Naive B cell (primary cell): ENCODE measurements around the gene ASXL2. TPM values are rescaled to one million over a fixed set of nuclear protein-coding genes. Genes with fewer than 3 reads are reported as not detected.
"Not testable (repeated sequence)": the region's sequence is repeated elsewhere in the genome, so short reads cannot be mapped to it uniquely, and the experiment has no call there.

Experiments
- ATAC-seq, 2 donors: fragments of 150-1000 bp; cut with Tn5 transposase; 2 replicates each; pipeline ENCODE4 v1.10.0; 2021; ENCODE audit warnings: low read depth in 2 of 2, mild to moderate bottlenecking in 2 of 2, moderate library complexity in 2 of 2
- DNase-seq: peaks from one replicate; pipeline ENCODE4 v3.0.0; 2022
- H3K27ac Mint-ChIP-seq, 6 donors: one replicate each; pipeline ENCODE4 v1.8.0; 2020 to 2022; ENCODE audit warnings: mild to moderate bottlenecking in 6 of 6, mixed read lengths in 6 of 6, moderate library complexity in 5 of 6, inconsistent platforms in 2 of 6
- H3K27me3 Mint-ChIP-seq, 3 donors: one replicate each; pipeline ENCODE4 v1.8.0; 2021 to 2022; ENCODE audit warnings: mixed read lengths in 3 of 3, mild to moderate bottlenecking in 1 of 3
- H3K36me3 Mint-ChIP-seq, 2 donors: one replicate each; pipeline ENCODE4 v1.8.0; 2020 to 2022; ENCODE audit warnings: mixed read lengths in 2 of 2, inconsistent platforms in 1 of 2, mild to moderate bottlenecking in 1 of 2
- H3K4me1 Mint-ChIP-seq, 3 donors: one replicate each; pipeline ENCODE4 v1.8.0; 2020 to 2022; ENCODE audit warnings: mixed read lengths in 3 of 3, inconsistent platforms in 1 of 3, mild to moderate bottlenecking in 1 of 3, moderate library complexity in 1 of 3
- H3K4me3 Mint-ChIP-seq, 8 donors: one replicate each; pipeline ENCODE4 v1.8.0; 2020 to 2022; ENCODE audit warnings: mild to moderate bottlenecking in 8 of 8, mixed read lengths in 8 of 8, moderate library complexity in 8 of 8, inconsistent platforms in 2 of 8
- H3K9me3 Mint-ChIP-seq, 7 donors: one replicate each; pipeline ENCODE4 v1.8.0; 2020 to 2022; ENCODE audit warnings: mixed read lengths in 7 of 7, mild to moderate bottlenecking in 5 of 7, inconsistent platforms in 2 of 7, moderate library complexity in 1 of 7
- polyA plus RNA-seq, 6 donors: library from polyadenylated mRNA; unstranded; fragments of 300-500 nt; fragmentation: Illumina TruSeq; gene quantifications; one replicate each; pipeline ENCODE4 v1.2.3, GENCODE V29; 2021; ENCODE audit warnings: low read depth in 6 of 6

ASXL2 gene
- polyA plus RNA-seq, 6 donors from 2014 or later: 2.6 to 13.8 (median 8.9) TPM

DNA sequence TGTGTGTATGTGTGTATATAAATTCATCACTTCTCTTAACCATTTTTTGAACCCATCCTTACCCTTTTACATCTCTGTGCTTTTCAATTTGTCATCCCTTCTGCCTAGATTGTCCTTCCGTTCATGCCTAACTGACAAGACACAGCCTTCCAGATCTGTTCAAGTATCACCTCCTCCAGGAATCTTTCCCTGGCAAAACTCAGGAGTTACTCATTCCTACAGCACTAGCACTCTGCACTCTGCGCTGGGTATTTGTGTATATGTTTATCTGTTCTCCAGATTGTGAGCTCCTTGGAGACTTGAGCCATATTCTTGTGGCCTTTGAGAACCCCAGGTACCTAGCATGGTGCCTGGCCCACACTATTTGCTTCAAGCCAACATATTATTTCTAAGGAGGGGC lies 26.8 kb upstream of the ASXL2 start:
- Mint-ChIP-seq H3K27ac (no peak overlapping the region), H3K36me3 (no peaks in the 10 kb centered on the region), H3K9me3 (peaks cover 0 to 2% (median 0%) of the 10 kb centered on the region in 7 donors), H3K4me1 (no peaks in the 10 kb centered on the region), H3K4me3 (peak overlapping the region in 1 of 8 donors; percentile 10), H3K27me3 (peaks cover 0 to 6% (median 5%) of the 10 kb centered on the region in 3 donors)
- DNase-seq: no peak
- ATAC-seq: no peak

GRCh38 chr2:25903216-25903776 lies 25.0 kb upstream of the ASXL2 start:
- Mint-ChIP-seq H3K36me3 (no peaks in the 10 kb centered on the region), H3K27me3 (peaks cover 0 to 6% (median 5%) of the 10 kb centered on the region in 3 donors), H3K4me1 (peaks cover 0 to 5% (median 0%) of the 10 kb centered on the region in 3 donors), H3K4me3 (no peak overlapping the region), H3K27ac (no peak overlapping the region), H3K9me3 (peaks cover 0 to 2% (median 0%) of the 10 kb centered on the region in 7 donors)
- DNase-seq (no peak), ATAC-seq (no peak)

DNA sequence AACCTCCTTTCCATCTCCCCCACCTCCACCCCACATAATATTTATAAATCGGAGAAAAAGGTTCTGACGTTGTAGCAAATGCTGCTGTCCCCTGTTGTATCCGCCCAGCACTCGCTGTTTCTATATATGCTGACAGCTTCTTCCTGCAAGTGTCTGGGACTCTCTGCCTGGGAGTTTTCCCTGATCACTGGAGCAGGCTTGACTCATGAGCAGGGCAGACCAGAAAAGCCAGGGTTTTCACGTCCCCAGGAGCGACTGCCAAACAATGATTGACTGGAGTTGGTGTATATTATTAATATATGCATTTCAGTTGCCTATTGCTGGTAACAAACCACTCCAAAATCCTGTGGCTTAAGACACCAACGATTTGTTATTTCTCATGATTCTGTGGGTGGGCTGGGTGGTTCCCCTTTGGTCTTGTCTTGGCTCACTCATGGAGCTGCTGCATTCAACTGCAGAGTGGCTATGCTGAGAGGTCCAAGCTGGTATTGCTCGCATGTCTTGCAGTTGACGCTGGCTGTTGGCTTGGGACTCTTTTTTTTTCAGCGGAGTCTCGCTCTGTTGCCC lies 21.2 kb upstream of the ASXL2 start:
- H3K36me3 Mint-ChIP-seq: no peaks in the 10 kb centered on the region
- H3K4me1 Mint-ChIP-seq: peaks cover 0 to 10% (median 6%) of the 10 kb centered on the region in 3 donors
- H3K4me3 Mint-ChIP-seq: peak overlapping the region in 1 of 8 donors; percentile 26
- no peak for DNase-seq
- H3K27me3 Mint-ChIP-seq: no peaks in the 10 kb centered on the region
- H3K27ac Mint-ChIP-seq: peak overlapping the region in 1 of 6 donors; percentile 3
- H3K9me3 Mint-ChIP-seq: peaks cover 0 to 4% (median 0%) of the 10 kb centered on the region in 7 donors
- no peak for ATAC-seq

DNA sequence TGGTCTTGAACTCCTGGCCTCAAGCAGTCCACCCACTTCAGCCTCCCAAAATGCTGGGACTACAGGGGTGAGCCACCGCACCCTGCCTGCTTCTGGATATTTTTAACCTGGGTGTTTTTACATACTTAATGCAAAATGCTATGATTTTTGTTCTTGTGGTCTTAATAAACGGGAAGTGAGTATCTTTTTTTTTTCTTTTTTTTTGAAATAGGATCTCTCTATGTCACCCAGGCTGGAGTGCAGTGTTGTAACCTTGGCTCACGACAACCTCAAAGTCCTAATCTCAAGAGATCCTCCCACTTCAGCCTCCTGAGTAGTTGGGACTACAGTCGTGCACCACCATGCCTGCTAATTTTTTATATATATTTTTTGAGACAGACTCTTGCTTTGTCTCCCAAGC lies 19.2 kb upstream of the ASXL2 start:
- DNase-seq (peak; percentile 17), ATAC-seq (peak; percentile 71 to 73)
- Mint-ChIP-seq H3K36me3 (no peaks in the 10 kb centered on the region), H3K27me3 (no peaks in the 10 kb centered on the region), H3K4me1 (peaks cover 0 to 10% (median 6%) of the 10 kb centered on the region in 3 donors), H3K9me3 (peaks cover 0 to 4% (median 0%) of the 10 kb centered on the region in 7 donors), H3K27ac (no peak overlapping the region), H3K4me3 (peak overlapping the region in 4 of 8 donors; percentile 12 to 65 (median 30))

DNA sequence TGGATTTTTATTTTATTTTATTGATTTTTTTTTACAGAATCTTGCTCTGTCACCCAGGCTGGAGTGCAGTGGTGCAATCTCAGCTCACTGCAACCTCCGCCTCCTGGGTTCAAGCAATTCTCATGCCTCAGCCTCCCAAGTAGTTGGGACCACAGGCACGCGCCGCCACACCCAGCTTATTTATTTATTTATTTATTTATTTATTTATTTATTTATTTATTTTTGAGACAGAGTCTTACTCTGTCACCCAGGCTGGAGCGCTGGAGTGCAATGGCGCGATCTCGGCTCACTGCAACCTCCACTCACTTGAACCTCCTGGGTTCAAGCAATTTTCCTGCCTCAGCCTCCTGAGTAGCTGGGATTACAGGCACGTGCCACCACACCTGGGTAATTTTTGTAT lies 18.0 kb upstream of the ASXL2 start:
- not testable (repeated sequence) for H3K4me3 Mint-ChIP-seq, DNase-seq, H3K27me3 Mint-ChIP-seq, H3K9me3 Mint-ChIP-seq, ATAC-seq, H3K27ac Mint-ChIP-seq, H3K36me3 Mint-ChIP-seq
- H3K4me1 Mint-ChIP-seq: peaks cover 0 to 10% (median 6%) of the 10 kb centered on the region in 3 donors

GRCh38 chr2:25895610-25896009 lies 17.3 kb upstream of the ASXL2 start:
- ATAC-seq: no peak
- peak overlapping the region in 1 of 8 donors; percentile 63 for H3K4me3 Mint-ChIP-seq
- no peak for DNase-seq
- H3K4me1 Mint-ChIP-seq: peaks cover 0 to 10% (median 6%) of the 10 kb centered on the region in 3 donors
- H3K36me3 Mint-ChIP-seq: no peaks in the 10 kb centered on the region
- no peaks in the 10 kb centered on the region for H3K27me3 Mint-ChIP-seq
- peak overlapping the region in 1 of 6 donors; percentile 35 for H3K27ac Mint-ChIP-seq
- H3K9me3 Mint-ChIP-seq: peaks cover 0 to 4% (median 0%) of the 10 kb centered on the region in 7 donors

DNA sequence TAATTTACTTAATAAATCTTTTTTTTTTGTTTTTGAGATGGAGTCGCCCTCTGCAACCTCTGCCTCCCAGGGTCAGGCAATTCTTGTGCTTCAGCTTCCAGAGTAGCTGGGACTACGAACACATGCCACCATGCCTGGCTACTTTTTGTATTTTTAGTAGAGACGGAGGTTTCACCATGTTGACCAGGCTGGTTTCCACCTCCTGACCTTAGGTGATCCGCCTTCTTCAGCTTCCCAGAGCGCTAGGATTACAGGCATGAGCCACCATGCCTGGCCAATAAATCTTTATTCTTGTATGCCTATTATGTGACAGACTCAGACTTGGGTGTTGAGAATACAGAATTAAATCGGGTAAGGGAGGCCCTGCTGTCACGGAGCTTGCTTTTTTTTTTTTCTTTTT lies 16.7 kb upstream of the ASXL2 start:
- H3K4me1 Mint-ChIP-seq: peaks cover 0 to 10% (median 6%) of the 10 kb centered on the region in 3 donors
- DNase-seq: no peak
- no peak overlapping the region for H3K4me3 Mint-ChIP-seq
- peaks cover 0 to 2% (median 0%) of the 10 kb centered on the region in 3 donors for H3K27me3 Mint-ChIP-seq
- ATAC-seq: no peak
- H3K27ac Mint-ChIP-seq: no peak overlapping the region
- peaks cover 0 to 4% (median 0%) of the 10 kb centered on the region in 7 donors for H3K9me3 Mint-ChIP-seq
- no peaks in the 10 kb centered on the region for H3K36me3 Mint-ChIP-seq

DNA sequence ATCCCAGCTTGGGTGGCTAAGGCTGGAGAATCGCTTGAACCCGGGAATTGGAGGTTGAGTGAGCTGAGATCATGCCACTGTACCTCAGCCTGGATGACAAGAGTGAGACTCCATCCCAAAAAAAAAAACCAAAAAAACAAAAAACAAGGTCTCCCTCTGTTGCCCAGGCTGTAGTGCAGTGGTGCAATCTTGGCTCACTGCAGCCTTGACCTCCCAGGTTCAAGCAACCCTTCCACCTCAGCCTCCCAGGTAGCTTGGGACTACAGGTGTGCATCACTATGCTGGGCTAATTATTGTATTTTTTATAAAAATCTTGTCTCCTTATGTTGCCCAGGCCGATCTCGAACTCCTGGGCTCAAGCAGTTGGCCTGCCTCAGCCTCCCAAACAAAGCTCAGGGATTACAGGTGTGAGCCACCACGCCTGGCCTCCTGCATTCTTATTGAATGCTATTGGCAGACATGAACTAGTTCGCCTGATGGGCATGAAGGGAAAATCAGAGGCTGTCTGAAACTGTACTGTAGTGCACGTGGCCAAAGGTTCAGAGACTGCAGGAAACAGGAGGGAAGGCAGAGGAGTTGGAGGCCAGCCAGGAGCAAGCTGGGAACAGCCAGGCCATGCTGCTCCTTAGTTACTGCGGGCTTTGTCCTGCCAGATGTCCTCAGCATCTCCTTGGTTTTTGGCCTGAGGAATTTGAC lies 16.0 kb upstream of the ASXL2 start:
- no peaks in the 10 kb centered on the region for H3K36me3 Mint-ChIP-seq
- H3K9me3 Mint-ChIP-seq: peaks cover 0 to 4% (median 0%) of the 10 kb centered on the region in 7 donors
- DNase-seq (no peak), ATAC-seq (no peak)
- H3K4me1 Mint-ChIP-seq: peaks cover 0 to 10% (median 6%) of the 10 kb centered on the region in 3 donors
- no peak overlapping the region for H3K4me3 Mint-ChIP-seq
- H3K27ac Mint-ChIP-seq: no peak overlapping the region
- peaks cover 0 to 4% (median 0%) of the 10 kb centered on the region in 3 donors for H3K27me3 Mint-ChIP-seq

DNA sequence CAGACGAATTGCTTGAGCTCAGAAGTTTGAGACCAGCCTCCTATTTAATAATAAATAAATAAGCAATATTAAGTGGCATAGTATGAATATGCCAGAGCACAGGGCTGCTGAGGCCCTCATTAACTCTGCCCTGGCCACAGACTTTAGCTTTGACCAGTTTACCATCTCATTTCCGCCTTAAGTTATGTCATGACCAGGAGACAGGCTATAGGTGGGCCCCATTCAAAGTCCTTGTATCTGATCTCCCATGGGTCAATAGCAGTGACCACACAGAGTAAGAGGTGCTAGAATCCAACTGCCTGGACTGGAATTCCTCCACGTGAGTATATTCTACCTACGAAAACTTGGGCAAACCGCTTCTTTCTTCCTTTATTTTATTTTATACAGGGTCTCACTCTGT lies 13.4 kb upstream of the ASXL2 start:
- peak overlapping the region in 1 of 6 donors; percentile 82 for H3K27ac Mint-ChIP-seq
- no peaks in the 10 kb centered on the region for H3K9me3 Mint-ChIP-seq
- no peak overlapping the region for H3K4me3 Mint-ChIP-seq
- peaks cover 0 to 2% (median 0%) of the 10 kb centered on the region in 3 donors for H3K4me1 Mint-ChIP-seq
- peaks cover 0 to 4% (median 0%) of the 10 kb centered on the region in 3 donors for H3K27me3 Mint-ChIP-seq
- no peaks in the 10 kb centered on the region for H3K36me3 Mint-ChIP-seq
- DNase-seq (no peak), ATAC-seq (no peak)

- Mint-ChIP-seq H3K27ac (no peak overlapping the region), H3K36me3 (no peaks in the 10 kb centered on the region), H3K9me3 (peaks cover 0 to 1% (median 0%) of the 10 kb centered on the region in 7 donors), H3K27me3 (peaks cover 13 to 27% (median 18%) of the 10 kb centered on the region in 3 donors), H3K4me1 (peaks cover 0 to 5% (median 2%) of the 10 kb centered on the region in 3 donors), H3K4me3 (no peak overlapping the region)
- ATAC-seq: peak in 1 of 2 donors; percentile 36
- DNase-seq: no peak
Measured at GRCh38 chr2:25887624-25888242, 9.4 kb upstream of the ASXL2 start.

DNA sequence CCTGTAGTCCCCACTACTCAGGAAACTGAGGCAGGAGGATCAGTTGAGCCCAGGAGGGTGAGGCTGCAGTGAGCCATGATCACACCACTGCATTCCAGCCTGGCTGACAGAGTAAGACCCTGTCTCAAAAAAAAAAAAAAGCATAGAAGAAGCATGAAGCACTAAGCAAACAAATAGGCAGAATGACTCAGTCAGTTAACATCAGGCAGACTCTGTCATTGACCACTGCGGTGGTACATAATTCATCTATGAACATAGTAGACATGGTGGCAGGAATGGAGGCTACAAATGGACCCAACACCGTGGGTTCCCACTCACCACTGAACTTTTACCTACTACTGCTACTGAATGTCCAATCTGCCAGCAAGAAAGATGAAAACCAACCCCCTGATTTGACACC lies 7.6 kb upstream of the ASXL2 start:
- no peak for ATAC-seq
- Mint-ChIP-seq H3K36me3 (no peaks in the 10 kb centered on the region), H3K27me3 (peaks cover 13 to 32% (median 18%) of the 10 kb centered on the region in 3 donors), H3K4me3 (no peak overlapping the region), H3K27ac (no peak overlapping the region), H3K9me3 (peaks cover 0 to 1% (median 0%) of the 10 kb centered on the region in 7 donors), H3K4me1 (peaks cover 0 to 5% (median 2%) of the 10 kb centered on the region in 3 donors)
- no peak for DNase-seq

- DNase-seq (no peak), ATAC-seq (no peak)
- Mint-ChIP-seq H3K4me1 (peaks cover 12 to 20% (median 15%) of the 10 kb centered on the region in 3 donors), H3K27me3 (peaks cover 13 to 28% (median 18%) of the 10 kb centered on the region in 3 donors), H3K27ac (no peak overlapping the region), H3K9me3 (peaks cover 0 to 1% (median 0%) of the 10 kb centered on the region in 7 donors), H3K4me3 (no peak overlapping the region), H3K36me3 (peaks cover 4 to 8% of the 10 kb centered on the region in 2 donors)
Measured at GRCh38 chr2:25881764-25882163, 3.5 kb upstream of the ASXL2 start.

- Mint-ChIP-seq H3K27ac (peak overlapping the region; percentile 30 to 99 (median 96)), H3K4me1 (peaks cover 10 to 34% (median 29%) of the 10 kb centered on the region in 3 donors), H3K9me3 (no peaks in the 10 kb centered on the region), H3K27me3 (peaks cover 5 to 16% (median 7%) of the 10 kb centered on the region in 3 donors), H3K36me3 (peaks cover 4 to 12% of the 10 kb centered on the region in 2 donors), H3K4me3 (peak overlapping the region in 7 of 8 donors; percentile 92 to 99 (median 97))
- no peak for DNase-seq
- no peak for ATAC-seq
Measured at GRCh38 chr2:25879133-25879730, 945 bp upstream of the ASXL2 start.
